GM12878 (cell line): ENCODE results near the gene NCAPH2.

ENCODE experiments used
- BRCA1 ChIP-seq: IDR thresholded peaks from 2 replicates; pipeline ENCODE4 v1.6.1; 2011; ENCODE audit warnings: low read depth, low read length, improper control_type of control experiment
- CREM ChIP-seq: IDR thresholded peaks from 2 replicates; pipeline ENCODE4 v1.6.1; 2014; ENCODE audit warnings: antibody characterized with exemption, low read depth
- CTCF ChIP-seq, 3 experiments: IDR thresholded peaks in 2 of 3; conservative IDR thresholded peaks in 1 of 3; 2 replicates each; pipeline ENCODE4 v1.5.1; 2011; ENCODE audit warnings: low read depth in 3 of 3, low read length in 3 of 3, mild to moderate bottlenecking in 3 of 3, control low read depth in 2 of 3, moderate library complexity in 2 of 3, inconsistent platforms in 1 of 3, mixed read lengths in 1 of 3; ENCODE audit not compliant: control insufficient read depth in 2 of 3, insufficient read depth in 1 of 3; ENCODE audit errors: extremely low read depth in 1 of 3
- EP300 ChIP-seq, 2 experiments: fragments of 150-350 bp in 1 of 2; IDR thresholded peaks; 2 replicates each; pipeline ENCODE4 v1.6.1; 2011 to 2012; ENCODE audit warnings: low read depth in 2 of 2, low read length in 2 of 2, borderline replicate concordance in 1 of 2, improper control_type of control experiment in 1 of 2, inconsistent platforms in 1 of 2; ENCODE audit not compliant: control insufficient read depth in 1 of 2
- ESRRA ChIP-seq: IDR thresholded peaks from 2 replicates; pipeline ENCODE4 v1.6.1; 2012; ENCODE audit warnings: mild to moderate bottlenecking, low read length, improper control_type of control experiment
- KDM1A ChIP-seq: fragments of 200-600 bp; sonication (generic); IDR thresholded peaks from 2 replicates; pipeline ENCODE4 v1.6.1; 2016; ENCODE audit warnings: borderline replicate concordance
- POLR2A ChIP-seq: IDR thresholded peaks from 2 replicates; pipeline ENCODE4 v1.6.1; 2011; ENCODE audit warnings: low read depth, mild to moderate bottlenecking, low read length
- REST ChIP-seq: IDR thresholded peaks from 2 replicates; pipeline ENCODE4 v1.6.1; 2012; ENCODE audit warnings: mild to moderate bottlenecking, low read depth, low read length
- ZNF274 ChIP-seq: IDR thresholded peaks from one replicate; pipeline ENCODE4 v1.8.0; 2011; ENCODE audit not compliant: insufficient read length, insufficient read depth

DNA sequence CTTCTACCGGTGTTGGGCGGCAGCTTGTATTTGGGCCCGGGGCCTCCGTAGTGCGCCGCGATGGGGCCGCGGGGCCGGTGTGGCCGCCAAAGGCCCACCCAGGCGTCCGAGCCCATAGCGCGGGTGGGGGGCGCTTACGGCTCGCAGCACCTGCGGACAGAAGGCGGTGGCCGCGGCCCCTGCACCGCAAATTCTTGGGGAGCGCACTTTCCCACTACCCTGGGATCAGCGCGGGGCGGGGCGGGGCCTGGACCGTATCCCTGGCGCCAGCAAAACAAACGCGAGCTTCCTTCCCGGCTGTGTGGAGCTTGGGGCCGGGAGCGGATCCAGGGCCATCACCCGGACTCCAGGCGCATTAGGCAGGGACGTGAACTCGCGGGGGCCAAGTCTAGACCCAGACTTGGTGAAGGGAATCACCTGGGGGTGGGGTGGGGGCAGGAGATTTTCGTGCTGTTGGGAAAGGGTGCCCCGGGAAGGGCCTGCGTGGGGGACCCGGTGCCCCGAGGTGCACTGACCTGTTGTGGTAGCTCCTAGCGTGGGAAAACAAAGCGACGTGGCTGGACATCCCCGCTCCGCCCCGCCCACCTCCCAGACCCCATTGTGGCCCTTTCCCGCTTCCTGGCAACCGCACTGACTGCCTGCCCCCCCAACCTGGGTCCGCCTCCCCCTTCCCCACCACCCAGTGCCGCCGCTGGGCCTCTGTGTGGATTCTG lies 24.1 kb downstream of the NCAPH2 start:
- TF ChIP-seq CREM (no peak), KDM1A (no peak), ESRRA (no peak), EP300 (IDR thresholded peaks at IDR 0.05; ENCODE audit: borderline replicate concordance in 1 of 2, control insufficient read depth in 1 of 2, low read depth in 2 of 2, low read length in 2 of 2) (no peak), REST (no peak), POLR2A (no peak), CTCF (IDR thresholded peaks at IDR 0.05 in 2 of 3, conservative IDR thresholded peaks at IDR 0.05 in 1 of 3; ENCODE audit: control insufficient read depth in 2 of 3, extremely low read depth in 1 of 3, insufficient read depth in 1 of 3, low read depth in 3 of 3, low read length in 3 of 3) (no peak), ZNF274 (no peak), BRCA1 (no peak)
